GM12878 (cell line): ENCODE data around the gene CEP19. TPM values are rescaled to one million over a fixed set of nuclear protein-coding genes. Genes with fewer than 3 reads are reported as not detected.

ENCODE experiments used
- ATAC-seq: fragments of 200-7000 bp; cut with Tn5 transposase; 3 replicates; pipeline ENCODE4 v1.9.1; 2020; ENCODE audit warnings: mild to moderate bottlenecking, moderate library complexity
- BruUV-seq: library from RNA; stranded (reverse); fragments of 400-500 nt; replicated peaks from 2 replicates; lab custom pipeline; 2021; lab: Mats Ljungman, UMichigan
- CTCF ChIA-PET: fragments of 300-600 bp; sonication (Branson Sonifier 250); formaldehyde crosslinking; extraction: SDS; loops from one replicate; lab custom pipeline; 2021; ENCODE audit warnings: inconsistent platforms; lab: Yijun Ruan, JAX
- POLR2A ChIA-PET: fragments of 350-600 bp; formaldehyde crosslinking; extraction: SDS; loops from one replicate; lab custom pipeline; 2021; ENCODE audit warnings: inconsistent platforms; lab: Charles Lee
- RAD21 ChIA-PET: fragments of 300-600 bp; sonication (Branson Sonifier 250); formaldehyde crosslinking; loops from one replicate; lab custom pipeline; 2023; ENCODE audit warnings: antibody characterized with exemption; ENCODE audit not compliant: unreplicated experiment; lab: Charles Lee
- SMC1A ChIA-PET: fragments of 300-600 bp; sonication (Branson Sonifier 250); formaldehyde crosslinking; loops from one replicate; lab custom pipeline; 2023; ENCODE audit not compliant: unreplicated experiment, uncharacterized antibody; lab: Charles Lee
- DNase-seq: peaks from one replicate; pipeline ENCODE4 v3.0.0-alpha.2; 2011; ENCODE audit warnings: low read depth, low spot score
- FAIRE-seq: peaks from 3 replicates; lab custom pipeline; 2011; peaks lifted over from hg19 to GRCh38; lab: Jason Lieb, UNC
- H2AFZ ChIP-seq: 2 replicates; pipeline ENCODE4 v1.6.0; 2011; ENCODE audit warnings: low read depth, low read length, control low read depth; ENCODE audit not compliant: control insufficient read depth
- H3K27ac ChIP-seq: 2 replicates; pipeline ENCODE4 v1.5.1; 2011; ENCODE audit warnings: control low read depth; ENCODE audit not compliant: control insufficient read depth, insufficient read depth
- H3K27me3 ChIP-seq, 2 experiments: replicated peaks in 1 of 2; 2 replicates each; pipeline versions ENCODE4 v1.6.0 to v1.6.1; 2011; ENCODE audit warnings: low read length in 1 of 2; ENCODE audit not compliant: control insufficient read depth in 2 of 2, insufficient read depth in 2 of 2
- H3K36me3 ChIP-seq, 2 experiments: 2 replicates each; pipeline ENCODE4 v1.5.1; 2011; ENCODE audit warnings: low read length in 1 of 2; ENCODE audit not compliant: control insufficient read depth in 2 of 2, insufficient read depth in 2 of 2
- H3K4me1 ChIP-seq: 2 replicates; pipeline ENCODE4 v1.6.1; 2011; ENCODE audit warnings: mild to moderate bottlenecking, low read length, moderate library complexity, mixed read lengths; ENCODE audit not compliant: control insufficient read depth, insufficient read depth
- H3K4me2 ChIP-seq: 2 replicates; pipeline ENCODE4 v1.6.0; 2011; ENCODE audit warnings: control low read depth; ENCODE audit not compliant: control insufficient read depth, insufficient read depth
- H3K4me3 ChIP-seq: fragments of 200-600 bp; sonication (generic); 2 replicates; pipeline ENCODE4 v1.5.1; 2016
- H3K79me2 ChIP-seq: 2 replicates; pipeline ENCODE4 v1.6.0; 2011; ENCODE audit warnings: low read length; ENCODE audit not compliant: control insufficient read depth, insufficient read depth
- H3K9ac ChIP-seq: 2 replicates; pipeline ENCODE4 v1.8.0; 2011; ENCODE audit warnings: low read length, control low read depth, mixed read lengths; ENCODE audit not compliant: control insufficient read depth, insufficient read depth
- H3K9me3 ChIP-seq: replicated peaks from 3 replicates; pipeline ENCODE4 v1.5.1; 2011; ENCODE audit warnings: mild to moderate bottlenecking, low read length; ENCODE audit not compliant: control insufficient read depth, insufficient read depth
- H4K20me1 ChIP-seq: 2 replicates; pipeline ENCODE4 v1.6.0; 2011; ENCODE audit not compliant: control insufficient read depth, insufficient read depth
- CTCF ChIP-seq, 3 experiments: IDR thresholded peaks in 2 of 3; conservative IDR thresholded peaks in 1 of 3; 2 replicates each; pipeline ENCODE4 v1.5.1; 2011; ENCODE audit warnings: low read depth in 3 of 3, low read length in 3 of 3, mild to moderate bottlenecking in 3 of 3, control low read depth in 2 of 3, moderate library complexity in 2 of 3, inconsistent platforms in 1 of 3, mixed read lengths in 1 of 3; ENCODE audit not compliant: control insufficient read depth in 2 of 3, insufficient read depth in 1 of 3; ENCODE audit errors: extremely low read depth in 1 of 3
- STAT3 ChIP-seq: IDR thresholded peaks from 2 replicates; pipeline ENCODE4 v1.6.1; 2011; ENCODE audit warnings: low read depth, low read length, improper control_type of control experiment
- WGBS: methylation state at CpG from one replicate; pipeline ENCODE4 v1.1.6; 2016; ENCODE audit warnings: low lambda C conversion rate; ENCODE audit not compliant: insufficient replicate concordance, insufficient coverage; ENCODE audit errors: missing lambda C conversion rate; 5-methylcytosine and 5-hydroxymethylcytosine counted together
- in situ Hi-C: fragments of 300-500 bp; cut with MboI; formaldehyde crosslinking; loops from 9 replicates; pipeline ENCODE4 v1.14.3; 2018; ENCODE audit warnings: mixed read lengths
- intact Hi-C: fragments of 100-400 bp; cut with micrococcal nuclease; formaldehyde crosslinking; loops from one replicate; pipeline ENCODE4 v1.14.2; 2022; ENCODE audit not compliant: unreplicated experiment
- polyA plus RNA-seq, 11 experiments: library from polyadenylated mRNA; depleted of rRNA in 4 of 11; unstranded in 6 of 11; stranded (reverse) in 5 of 11; fragments of >200 nt; fragmentation: Nextera tagmentation in 4 of 11; fragmentation: Illumina TruSeq in 1 of 11; extraction: Ambion mirVana in 4 of 11; extraction: Trizol in 1 of 11; gene quantifications; 1 replicate in 1 of 11; 2 replicates in 10 of 11; pipeline versions ENCODE4 v1.2.1 to v1.2.3, GENCODE V29; 2011 to 2016; ENCODE audit warnings: inconsistent platforms in 2 of 11, missing spikeins in 2 of 11, low read depth in 1 of 11
- total RNA-seq, 4 experiments: library from RNA; depleted of rRNA in 3 of 4; stranded (reverse); fragments of >200 nt in 3 of 4; fragmentation: Illumina TruSeq in 1 of 4; extraction: Trizol in 1 of 4; gene quantifications; 2 replicates each; pipeline versions ENCODE4 v1.2.1 to v1.2.3, GENCODE V29; 2013 to 2021
- TF ChIP-seq, protein P1 (sequence below): fragments of 450-650 bp; formaldehyde crosslinking; IDR thresholded peaks from 2 replicates; pipeline ENCODE4 v1.5.0; 2022; ENCODE audit warnings: mild to moderate bottlenecking, missing genetic modification characterization

CEP19 gene
- total and polyA plus RNA-seq, 10 of the 15 experiments (the other 5 are each of a cell fraction or from before 2014, with no cell fraction given) = 1.9 to 5.9 (median 2.7) TPM

- no peak for DNase-seq
- intact Hi-C loops = no loop called here
- Histone ChIP-seq H3K9me3 (no peaks in the 10 kb centered on the region), H3K9ac (no peak overlapping the region), H3K79me2 (no peaks in the 10 kb centered on the region), H4K20me1 (no peaks in the 10 kb centered on the region), H2AFZ (no peak overlapping the region), H3K4me1 (no peaks in the 10 kb centered on the region)
- POLR2A ChIA-PET = interaction anchor here (1.0 kb wide), 1 partner anchor 10 kb away, joined by 3 read pairs; no protein-coding TSS in a partner anchor
- in situ Hi-C loops = no loop called here
- RAD21 ChIA-PET = interaction anchor here (0.6 to 1.4 kb wide), 2 partner anchors 22 to 955 kb away, joined by 3 to 5 read pairs; no protein-coding TSS in a partner anchor
- no peak for TF ChIP-seq CTCF (IDR thresholded peaks at IDR 0.05 in 2 of 3, conservative IDR thresholded peaks at IDR 0.05 in 1 of 3; ENCODE audit: control insufficient read depth in 2 of 3, extremely low read depth in 1 of 3, insufficient read depth in 1 of 3, low read depth in 3 of 3, low read length in 3 of 3)
- TF ChIP-seq, protein P1, sequence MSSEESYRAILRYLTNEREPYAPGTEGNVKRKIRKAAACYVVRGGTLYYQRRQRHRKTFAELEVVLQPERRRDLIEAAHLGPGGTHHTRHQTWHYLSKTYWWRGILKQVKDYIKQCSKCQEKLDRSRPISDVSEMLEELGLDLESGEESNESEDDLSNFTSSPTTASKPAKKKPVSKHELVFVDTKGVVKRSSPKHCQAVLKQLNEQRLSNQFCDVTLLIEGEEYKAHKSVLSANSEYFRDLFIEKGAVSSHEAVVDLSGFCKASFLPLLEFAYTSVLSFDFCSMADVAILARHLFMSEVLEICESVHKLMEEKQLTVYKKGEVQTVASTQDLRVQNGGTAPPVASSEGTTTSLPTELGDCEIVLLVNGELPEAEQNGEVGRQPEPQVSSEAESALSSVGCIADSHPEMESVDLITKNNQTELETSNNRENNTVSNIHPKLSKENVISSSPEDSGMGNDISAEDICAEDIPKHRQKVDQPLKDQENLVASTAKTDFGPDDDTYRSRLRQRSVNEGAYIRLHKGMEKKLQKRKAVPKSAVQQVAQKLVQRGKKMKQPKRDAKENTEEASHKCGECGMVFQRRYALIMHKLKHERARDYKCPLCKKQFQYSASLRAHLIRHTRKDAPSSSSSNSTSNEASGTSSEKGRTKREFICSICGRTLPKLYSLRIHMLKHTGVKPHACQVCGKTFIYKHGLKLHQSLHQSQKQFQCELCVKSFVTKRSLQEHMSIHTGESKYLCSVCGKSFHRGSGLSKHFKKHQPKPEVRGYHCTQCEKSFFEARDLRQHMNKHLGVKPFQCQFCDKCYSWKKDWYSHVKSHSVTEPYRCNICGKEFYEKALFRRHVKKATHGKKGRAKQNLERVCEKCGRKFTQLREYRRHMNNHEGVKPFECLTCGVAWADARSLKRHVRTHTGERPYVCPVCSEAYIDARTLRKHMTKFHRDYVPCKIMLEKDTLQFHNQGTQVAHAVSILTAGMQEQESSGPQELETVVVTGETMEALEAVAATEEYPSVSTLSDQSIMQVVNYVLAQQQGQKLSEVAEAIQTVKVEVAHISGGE (CRISPR knock-in tag) = no peak
- no peak for TF ChIP-seq STAT3
- TF ChIP-seq, all 136 proteins: peak for 0
- no peak overlapping the region for H3K4me3 ChIP-seq
- 100% methylated on average over 1 of the region's 4 CpGs for WGBS
- no peak overlapping the region for H3K27ac ChIP-seq
- H3K27me3 ChIP-seq = no peaks in the 10 kb centered on the region
- ATAC-seq (no peak), FAIRE-seq (no peak)
- H3K36me3 ChIP-seq = no peaks in the 10 kb centered on the region; a peak in 1 of 4 replicates
- no TSS peak for BruUV-seq
- no peak overlapping the region for H3K4me2 ChIP-seq
- ChIA-PET SMC1A (interaction anchor here (1.6 kb wide), 1 partner anchor 11 kb away, joined by 4 read pairs; no protein-coding TSS in a partner anchor), CTCF (interaction anchor here (1.1 kb wide), 1 partner anchor 99 kb away, joined by 3 read pairs; no protein-coding TSS in a partner anchor)
These were observed 5.3 kb downstream of the CEP19 start for GRCh38 chr3:196706731-196707130.
